ENCODE data around the gene NBAS.
"Not testable (repeated sequence)": the region's sequence is repeated elsewhere in the genome, so short reads cannot be mapped to it uniquely, and the experiment has no call there.

Gene NBAS

DNA sequence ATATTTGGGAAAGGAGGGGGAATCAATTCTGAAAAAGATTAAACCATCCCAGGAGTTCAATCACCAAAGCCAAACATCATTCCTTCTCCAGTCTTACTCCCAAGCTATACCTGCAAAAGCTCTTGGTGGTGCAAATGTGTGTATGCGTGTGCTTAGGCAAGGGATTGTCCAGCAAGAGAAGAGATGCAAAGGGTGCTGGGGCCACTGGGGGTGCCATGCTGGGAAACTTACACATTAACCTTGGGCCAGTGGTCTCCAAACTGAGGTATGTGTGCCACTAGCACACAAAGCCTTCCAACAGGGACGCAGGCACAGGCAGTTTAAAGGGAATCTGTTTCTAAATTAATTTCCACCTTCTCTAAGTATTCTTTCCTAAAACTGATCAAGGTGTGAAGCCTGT lies 307.9 kb downstream of the NBAS start:
- no peak for FAIRE-seq

DNA sequence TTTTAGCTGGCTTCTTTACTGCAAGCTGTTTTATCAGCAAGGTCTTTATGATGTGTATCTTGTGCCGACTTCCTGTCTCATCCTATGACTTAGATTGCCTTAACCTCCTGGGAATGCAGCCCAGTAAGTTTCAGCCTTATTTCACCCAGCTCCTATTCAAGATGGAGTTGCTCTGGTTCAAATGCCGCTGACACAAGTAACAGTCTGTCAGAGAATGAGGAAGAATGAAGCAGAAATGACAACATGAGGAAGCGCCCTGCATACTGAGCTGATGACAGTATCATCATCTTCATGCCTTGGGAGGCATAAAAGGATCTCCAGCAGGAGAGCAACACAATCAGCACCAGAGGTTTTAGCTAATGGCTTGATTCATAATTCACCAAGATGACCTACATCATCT lies 309.4 kb downstream of the NBAS start:
- no peak for FAIRE-seq

DNA sequence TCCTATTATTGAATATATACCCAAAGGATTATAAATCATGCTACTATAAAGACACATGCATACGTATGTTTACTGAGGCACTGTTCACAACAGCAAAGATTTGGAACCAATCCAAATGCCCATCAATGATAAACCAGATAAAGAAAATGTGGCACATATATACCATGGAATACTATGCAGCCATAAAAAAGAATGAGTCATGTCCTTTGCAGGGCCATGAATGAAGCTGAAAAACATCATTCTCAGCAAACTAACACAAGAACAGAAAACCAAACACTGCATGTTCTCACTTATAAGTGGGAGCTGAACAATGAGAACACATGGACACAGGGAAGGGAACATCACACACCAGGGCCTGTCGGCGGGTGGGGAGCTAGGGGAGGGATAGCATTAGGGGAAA lies 310.2 kb downstream of the NBAS start:
- not testable (repeated sequence) for FAIRE-seq

GRCh38 chr2:15246870-15247269 lies 314.3 kb downstream of the NBAS start:
- no peak for FAIRE-seq

DNA sequence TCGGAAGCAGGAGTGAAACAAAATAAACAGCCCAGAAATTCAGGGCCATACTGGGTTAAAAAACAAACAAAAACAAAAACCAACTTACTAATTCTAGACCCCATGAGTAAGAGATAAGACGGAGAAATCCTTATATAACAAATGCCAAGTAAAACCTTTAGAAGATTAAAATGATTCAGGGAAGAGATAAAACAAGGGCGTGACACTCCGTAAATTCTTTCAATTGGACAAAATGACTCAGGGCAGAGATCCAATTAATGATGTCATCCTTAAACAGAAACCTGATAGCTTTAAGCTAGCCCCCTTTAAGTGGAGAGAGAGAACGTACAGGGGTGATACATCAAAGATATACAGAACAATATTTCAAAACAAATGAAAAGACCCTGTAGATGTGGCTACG lies 317.4 kb downstream of the NBAS start:
- no peak for FAIRE-seq

DNA sequence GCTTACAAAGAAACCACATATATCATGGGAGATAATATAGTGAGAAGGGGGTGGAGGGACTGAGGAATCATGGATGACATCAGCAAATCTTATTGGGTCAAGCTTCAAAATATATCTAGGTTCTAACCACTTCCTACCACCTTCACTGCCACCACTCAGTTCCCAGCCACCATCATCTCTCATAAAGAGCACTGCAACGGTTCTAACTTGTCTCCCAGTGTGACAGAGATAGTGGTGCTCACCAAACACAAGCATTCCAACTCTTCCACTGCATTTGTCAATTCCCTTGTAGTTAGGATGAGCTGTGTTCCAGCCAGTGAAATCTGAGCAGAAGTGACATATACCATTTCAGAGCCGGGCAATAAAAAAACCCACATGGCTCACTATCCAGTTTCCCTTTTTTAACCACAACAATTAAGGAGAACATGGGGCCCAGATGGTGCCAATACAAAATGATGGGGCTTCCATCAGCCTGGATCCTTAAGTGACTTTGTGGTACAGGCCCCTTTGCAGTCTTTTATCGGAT lies 318.1 kb downstream of the NBAS start:
- FAIRE-seq, result no peak

DNA sequence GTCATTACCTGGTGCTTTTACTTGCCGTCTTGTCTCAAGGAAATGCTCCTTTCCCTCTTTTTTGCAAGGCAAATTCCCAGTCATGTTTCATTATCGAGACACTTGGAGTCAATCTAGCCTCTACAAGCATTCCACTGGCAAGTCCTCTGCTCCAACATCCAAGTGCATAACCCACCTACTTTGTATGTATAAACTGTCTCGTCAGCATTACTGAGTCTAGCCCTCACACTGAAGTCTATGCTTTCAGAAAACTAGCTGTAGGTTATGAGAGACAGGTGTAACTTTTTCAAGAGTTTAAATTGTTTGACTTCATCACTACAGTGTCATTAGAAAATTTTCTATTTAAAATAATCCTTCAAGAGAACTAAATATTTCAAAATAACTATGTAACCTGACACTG lies 319.2 kb downstream of the NBAS start:
- no peak for FAIRE-seq

GRCh38 chr2:15241201-15241600 lies 319.9 kb downstream of the NBAS start:
- FAIRE-seq, result no peak

DNA sequence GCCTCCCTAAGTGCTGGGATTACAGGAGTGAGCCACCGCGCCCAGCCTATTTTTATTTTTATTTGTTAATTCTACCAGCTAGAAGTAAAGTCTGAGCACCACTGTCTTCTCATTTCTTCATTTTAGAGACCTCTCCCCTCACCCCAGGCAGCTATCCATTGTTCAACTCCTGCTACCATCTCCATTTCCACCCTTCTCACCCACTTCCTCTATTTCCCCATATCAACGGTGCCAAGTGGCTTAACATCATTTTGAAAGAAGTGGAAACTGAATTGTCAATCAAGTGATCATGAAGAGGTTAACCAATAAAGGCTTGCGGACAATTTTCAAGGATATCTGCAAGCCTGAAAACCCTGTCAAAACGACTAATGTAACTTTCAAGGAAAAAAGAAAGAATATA lies 323.1 kb downstream of the NBAS start:
- no peak for FAIRE-seq

DNA sequence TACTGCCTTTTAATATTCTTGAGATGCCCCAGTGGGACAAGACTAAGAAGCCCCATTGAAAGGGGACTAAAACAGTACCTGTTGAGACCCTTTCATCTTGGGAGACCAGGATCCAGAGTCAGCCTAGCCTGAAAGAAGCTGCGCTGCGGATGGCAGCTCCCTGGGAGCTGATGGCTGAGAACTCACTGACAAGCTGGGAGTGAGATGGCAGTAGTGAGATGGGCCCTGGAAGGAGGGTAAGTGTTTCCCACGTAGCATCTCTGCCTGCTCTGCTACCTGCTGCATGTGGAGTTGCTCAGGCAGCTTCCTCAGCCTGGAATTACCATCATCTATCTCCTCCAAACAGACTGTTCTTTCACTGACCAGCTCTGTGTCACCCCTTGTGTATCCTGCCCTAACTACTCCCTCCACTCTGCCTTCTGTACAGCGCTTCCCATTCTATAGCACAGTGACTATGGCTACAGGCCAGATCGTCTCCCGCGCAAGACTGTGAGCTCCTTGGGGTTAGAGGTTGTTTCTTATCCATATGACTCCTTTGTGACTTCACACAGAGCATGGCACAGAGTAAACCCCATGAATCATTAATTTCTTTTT lies 330.4 kb downstream of the NBAS start:
- FAIRE-seq, result no peak

DNA sequence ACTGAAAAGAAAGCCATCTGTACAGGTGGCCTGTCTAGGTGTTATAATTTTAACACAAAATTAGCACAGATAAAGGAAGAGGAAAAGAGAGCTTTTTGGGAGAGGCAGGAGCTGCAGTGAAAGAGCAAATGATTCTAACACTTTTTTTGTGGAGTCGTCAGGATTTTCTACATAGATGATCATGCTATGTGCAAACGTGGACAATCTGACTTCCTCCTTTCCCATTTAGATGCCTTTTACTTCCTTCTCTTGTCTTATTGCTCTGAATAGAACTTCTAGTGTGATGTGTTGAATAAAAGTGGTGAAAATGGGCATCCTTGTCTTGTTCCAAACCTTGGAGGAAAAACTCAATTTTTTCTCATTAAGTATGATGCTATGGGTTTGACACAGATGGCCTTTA lies 334.5 kb downstream of the NBAS start:
- FAIRE-seq, result no peak

DNA sequence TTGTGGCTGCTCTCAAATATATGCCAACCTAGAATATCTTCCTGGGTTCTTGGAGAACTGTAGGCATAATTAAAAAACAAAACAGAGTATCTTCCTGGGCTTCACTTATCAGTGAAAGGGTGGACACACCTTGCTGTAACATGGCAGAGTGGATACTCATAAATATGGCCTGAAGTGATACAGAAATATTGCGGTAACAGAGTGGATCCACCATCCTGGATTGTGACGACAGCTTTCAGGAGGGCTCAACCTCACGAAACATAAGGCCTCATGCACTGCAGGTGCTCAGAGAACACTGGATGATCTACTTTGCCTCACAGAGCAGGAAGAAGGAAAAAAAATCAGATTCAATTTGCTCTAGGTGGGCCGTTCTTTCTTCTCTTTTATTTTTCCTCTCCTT lies 336.0 kb downstream of the NBAS start:
- FAIRE-seq, result no peak

DNA sequence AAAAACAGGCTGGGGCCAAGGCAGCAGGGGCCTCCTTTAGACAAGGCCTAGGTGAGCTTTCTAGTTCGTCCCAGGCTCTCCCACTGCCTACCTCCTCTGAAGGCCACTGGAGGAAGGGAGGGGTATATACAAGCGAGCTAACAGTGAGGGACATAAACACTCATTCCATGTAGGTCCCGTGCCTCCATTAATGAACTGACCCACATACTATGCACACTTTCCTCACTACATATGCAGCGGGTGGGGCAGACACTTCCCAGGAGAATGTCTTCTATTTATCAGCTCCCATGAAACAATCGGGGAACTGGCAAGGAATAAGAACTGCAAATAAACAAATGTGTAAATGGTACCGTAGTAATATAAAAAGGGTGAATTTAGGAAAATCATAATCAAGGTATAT lies 336.5 kb downstream of the NBAS start:
- FAIRE-seq, result no peak

DNA sequence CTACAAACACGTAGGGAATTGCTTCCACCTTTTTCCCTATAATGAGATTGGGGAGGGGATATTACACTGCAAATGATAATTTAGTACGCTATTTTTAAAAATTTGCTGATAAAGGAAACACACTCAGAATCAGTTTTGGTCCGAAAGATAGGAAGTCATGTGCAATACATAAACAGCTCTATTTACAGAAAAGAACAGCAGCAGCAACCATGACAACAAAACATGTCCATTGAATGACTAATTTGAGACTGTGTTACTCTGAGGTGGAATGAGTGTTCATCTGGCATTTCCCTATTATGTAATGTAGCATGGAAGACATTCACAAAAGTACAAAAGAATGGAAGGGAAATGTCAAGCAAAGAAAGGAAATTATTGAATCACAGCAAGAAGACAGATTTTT lies 337.2 kb downstream of the NBAS start:
- no peak for FAIRE-seq

DNA sequence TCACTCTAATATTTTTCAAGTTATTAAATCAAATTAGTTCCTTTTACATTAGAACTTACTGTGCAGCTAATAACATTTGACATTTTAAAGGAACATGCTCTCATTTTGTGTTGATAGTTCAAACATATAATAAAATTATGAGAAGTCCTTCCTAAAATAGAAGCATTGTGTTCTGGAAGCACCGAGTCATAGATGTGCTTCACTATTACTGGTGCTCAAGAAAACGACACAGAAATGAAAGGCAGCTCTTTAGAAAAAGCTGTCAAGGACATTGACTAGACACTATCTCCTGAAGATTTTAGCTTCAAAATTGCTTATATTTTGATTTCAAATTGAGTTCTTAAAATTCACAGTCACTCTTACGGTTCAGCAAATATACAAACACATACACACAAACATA lies 338.3 kb downstream of the NBAS start:
- no peak for FAIRE-seq

DNA sequence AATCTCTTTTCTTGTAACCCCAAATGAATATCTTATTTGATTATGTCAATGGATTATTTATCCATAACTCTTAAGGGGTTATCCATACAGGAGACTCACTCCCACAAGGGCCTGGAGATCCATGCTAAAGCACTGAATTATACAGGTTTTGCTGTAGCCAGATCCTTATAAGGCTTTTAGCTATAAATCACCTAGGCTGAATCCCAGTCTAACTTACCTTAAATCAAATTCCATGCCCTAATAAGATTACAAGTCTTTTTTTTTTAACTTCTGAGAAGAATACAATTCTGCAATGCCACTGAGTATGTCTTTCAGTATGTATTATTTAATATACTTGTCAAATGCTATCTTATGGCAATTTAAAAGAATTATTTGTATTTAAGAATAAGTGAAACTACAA lies 340.5 kb downstream of the NBAS start:
- no peak for FAIRE-seq

DNA sequence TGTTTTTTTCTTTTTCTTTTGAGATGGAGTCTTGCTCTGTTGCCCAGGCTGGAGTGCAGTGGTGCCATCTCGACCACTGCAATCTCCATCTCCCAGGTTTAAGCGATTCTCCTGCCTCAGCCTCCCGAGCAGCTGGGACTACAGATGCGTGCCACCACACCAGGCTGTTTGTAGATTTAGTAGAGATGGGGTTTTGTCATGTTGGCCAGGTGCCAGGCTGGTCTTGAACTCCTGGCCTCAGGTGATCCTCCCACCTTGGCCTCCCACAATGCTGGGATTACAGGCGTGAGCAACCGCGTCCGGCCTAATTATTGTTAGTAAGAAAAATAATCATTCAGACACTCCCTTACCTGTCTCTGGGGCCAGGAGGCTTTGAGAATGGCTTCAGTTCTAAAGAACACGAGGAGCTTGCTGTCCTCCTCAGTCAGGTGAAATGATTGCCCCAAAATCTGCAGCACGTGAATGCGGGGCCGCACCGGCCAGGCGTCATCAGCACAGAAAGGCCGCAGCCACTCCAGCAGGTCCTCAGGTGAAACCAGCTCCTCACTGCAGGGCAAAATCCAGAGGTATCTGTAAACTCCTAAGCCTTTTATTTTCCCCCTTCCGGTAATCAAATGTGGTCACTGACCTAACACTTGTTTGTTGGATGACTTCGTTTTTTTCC lies 342.6 kb downstream of the NBAS start:
- no peak for FAIRE-seq

DNA sequence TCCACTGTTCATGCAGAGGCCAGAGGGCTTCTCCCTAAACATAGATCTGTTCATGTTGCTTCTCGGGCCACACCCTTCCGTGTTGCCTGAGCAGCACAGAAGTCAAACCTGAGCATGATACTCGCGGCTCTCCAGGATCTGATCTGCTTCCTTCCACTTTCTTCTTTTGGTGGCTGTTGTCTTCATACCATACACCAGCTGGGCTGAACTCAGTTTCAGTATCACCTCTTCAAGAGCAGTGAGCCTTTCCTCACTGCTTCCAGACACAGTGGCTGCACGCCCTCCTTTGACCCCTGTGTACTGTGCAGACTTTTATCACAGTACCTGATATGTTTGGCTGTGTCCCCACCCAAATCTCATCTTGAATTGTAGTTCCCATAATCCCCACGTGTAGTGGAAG lies 348.9 kb downstream of the NBAS start:
- no peak for FAIRE-seq

DNA sequence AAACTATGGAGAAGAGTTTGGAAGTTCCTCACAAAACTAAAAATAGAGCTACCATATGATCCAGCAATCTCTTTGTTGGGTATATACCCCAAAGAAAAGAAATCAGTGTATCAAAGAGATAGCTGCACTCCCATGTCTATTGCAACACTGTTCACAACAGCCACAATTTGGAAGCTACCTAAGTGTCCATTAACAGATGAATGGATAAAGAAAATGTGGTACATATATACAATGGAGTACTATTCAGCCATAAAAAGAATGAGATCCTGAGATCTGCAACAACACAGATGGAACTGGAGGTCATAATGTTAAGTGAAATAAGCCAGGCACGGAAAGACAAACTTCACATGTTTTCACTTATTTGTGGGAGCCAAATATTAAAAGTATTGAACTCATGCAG lies 350.6 kb downstream of the NBAS start:
- FAIRE-seq, result not testable (repeated sequence)

DNA sequence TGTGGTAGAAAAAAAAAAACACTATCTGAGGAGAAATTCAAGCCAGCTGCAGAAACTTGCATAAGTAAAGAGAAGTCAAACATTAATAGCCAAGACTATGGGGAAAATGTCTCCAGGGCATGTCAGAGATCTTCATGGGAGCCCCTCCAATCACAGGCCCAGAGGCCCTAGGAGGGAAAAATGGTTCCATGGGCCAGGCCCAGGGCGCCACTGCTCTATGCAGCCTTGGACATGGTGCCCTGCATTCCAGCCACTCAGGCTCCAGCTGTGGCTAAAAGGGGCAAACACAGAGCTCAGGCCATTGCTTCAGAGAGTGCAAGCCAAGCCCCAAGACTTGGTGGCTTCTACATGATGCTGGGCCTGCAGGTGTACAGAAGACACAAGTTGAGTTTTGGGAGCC lies 354.7 kb downstream of the NBAS start:
- FAIRE-seq, result no peak

DNA sequence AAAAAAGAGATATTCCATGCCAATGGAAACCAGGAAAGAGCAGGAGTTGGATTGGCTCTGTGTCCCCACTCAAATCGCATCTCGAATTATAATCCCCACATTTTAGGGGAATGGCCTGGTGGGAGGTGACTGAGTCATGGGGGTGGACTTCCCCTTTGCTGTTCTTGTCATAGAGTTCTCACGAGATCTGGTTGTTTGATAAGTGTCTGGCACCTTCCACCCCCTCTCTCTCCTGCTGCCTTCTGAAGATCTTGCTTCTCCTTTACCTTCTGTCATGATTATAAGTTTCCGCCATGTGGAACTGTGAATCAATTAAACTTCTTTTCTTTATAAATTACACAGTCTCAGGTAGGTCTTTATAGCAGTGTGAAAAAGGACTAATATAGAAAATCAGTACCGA lies 355.6 kb downstream of the NBAS start:
- no peak for FAIRE-seq

- FAIRE-seq, result no peak
Observed at GRCh38 chr2:15201009-15201408, 360.1 kb downstream of the NBAS start.

DNA sequence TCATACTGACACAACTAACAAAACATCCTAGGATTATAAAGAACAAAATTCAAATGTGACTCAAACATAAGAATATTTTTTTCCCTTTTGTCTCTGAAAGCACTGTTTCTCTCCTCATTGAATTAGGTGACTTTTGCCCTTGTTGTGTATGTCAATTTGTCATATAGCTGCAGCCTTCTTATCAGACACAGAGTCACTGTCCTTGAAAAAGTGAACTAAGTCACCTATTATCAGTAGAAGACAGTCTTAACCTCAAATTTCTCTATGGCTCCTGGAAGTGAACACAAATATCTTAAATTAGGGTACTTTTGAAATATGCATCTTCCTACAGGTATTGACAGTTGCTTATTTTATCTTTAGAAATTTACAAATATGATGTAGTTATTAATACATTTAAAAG lies 360.6 kb downstream of the NBAS start:
- FAIRE-seq, result no peak

DNA sequence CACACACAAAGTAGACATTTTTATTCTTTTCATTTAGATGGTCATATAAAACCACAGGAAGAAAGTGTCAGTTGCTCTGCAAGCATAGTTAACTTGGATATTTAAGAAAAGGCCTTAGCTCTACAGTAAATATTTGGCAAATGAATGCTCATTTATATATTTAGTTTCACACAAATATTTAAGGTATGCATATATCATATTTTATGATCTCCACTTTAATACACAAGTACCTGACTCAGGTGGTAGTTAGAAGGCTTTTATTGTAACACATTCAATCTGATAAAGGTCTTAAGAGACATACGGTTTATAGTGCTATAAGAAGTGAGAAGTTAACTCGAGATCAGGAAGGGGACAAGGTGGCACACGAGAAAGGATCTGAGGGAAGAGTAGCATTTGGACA lies 363.1 kb downstream of the NBAS start:
- FAIRE-seq, result no peak

GRCh38 chr2:15195813-15196212 lies 365.3 kb downstream of the NBAS start:
- FAIRE-seq, result no peak

Data from endometrium (tissue), 2 donors.